ENCODE measurements around the gene DCUN1D1. TPM values are rescaled to one million over a fixed set of nuclear protein-coding genes. Genes with fewer than 3 reads are reported as not detected.

The DCUN1D1 gene
- total and polyA plus RNA-seq, 10 of the 15 experiments (the other 5 are each of a cell fraction or from before 2014, with no cell fraction given): 19.8 to 47.4 (median 30.8) TPM

DNA sequence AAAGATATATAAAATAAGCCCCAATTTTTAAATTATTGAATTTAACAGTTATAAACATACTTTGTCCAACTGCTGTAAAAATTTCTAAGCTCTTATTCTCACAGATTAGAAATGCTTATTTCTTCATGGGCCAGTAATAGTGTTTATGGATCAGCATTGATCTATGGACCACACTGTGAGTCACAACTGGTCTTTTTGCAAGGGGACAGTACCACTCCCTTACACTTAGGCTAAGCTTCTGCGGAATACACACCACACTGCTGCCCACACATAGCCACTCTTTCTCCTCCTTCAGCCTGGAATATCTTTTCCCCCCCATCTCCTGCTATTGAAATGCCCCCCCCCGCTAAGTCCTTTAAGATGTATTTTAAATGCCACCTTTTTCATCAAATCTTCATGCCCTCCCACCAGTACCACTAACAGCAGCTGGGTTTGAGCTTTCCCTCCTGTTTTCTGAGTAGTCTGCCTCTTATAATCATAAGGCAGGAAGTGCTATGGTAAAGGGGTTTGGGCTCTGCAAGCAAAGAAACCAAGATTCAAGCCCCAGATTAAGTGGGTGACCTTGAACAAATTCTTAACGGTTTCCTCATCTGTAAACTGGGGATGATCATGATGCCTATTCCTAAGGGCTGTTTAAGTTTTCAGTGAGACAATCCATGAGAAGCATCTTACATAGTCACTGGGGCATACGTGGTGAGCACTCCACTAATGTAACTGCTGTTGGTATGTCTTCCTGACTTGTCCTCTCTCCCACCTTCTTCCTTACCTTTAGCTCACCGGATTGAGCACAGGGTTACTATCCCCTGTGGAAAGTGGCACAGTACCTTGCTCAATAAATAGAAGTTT is 69.2 kb downstream of the DCUN1D1 start:
- ChIA-PET SMC1A (ENCODE audit: uncharacterized antibody, unreplicated experiment) (interaction anchor here (0.6 to 2.3 kb wide), 15 partner anchors 8 to 487 kb away, joined by 3 to 8 read pairs (median 4); no protein-coding TSS in a partner anchor), POLR2A (interaction anchor here (1.5 kb wide), 1 partner anchor 134 kb away, joined by 3 read pairs; no protein-coding TSS in a partner anchor), RAD21 (ENCODE audit: unreplicated experiment) (interaction anchor here (1.0 to 4.6 kb wide), 3 partner anchors 15 to 208 kb away, joined by 4 to 26 read pairs (median 20); no protein-coding TSS in a partner anchor), CTCF (interaction anchor here (0.6 to 5.0 kb wide), 9 partner anchors 15 to 471 kb away, joined by 3 to 41 read pairs (median 7); partner anchors contain the start of gene DCUN1D1)
- H3K36me3 ChIP-seq (ENCODE audit: control insufficient read depth in 2 of 2, insufficient read depth in 2 of 2, low read length in 1 of 2): peaks cover 2 to 6% of the 10 kb centered on the region in 2 experiments; a peak in 3 of 4 replicates
- no peaks in the 10 kb centered on the region for H3K79me2 ChIP-seq (ENCODE audit: control insufficient read depth, insufficient read depth, low read length)
- TF ChIP-seq FOS (IDR thresholded peaks at IDR 0.05; ENCODE audit: borderline replicate concordance, extremely low read depth, insufficient read length): no peak
- TF ChIP-seq HCFC1 (IDR thresholded peaks at IDR 0.05; ENCODE audit: low read length): no peak
- no peak for TF ChIP-seq SMAD1 (IDR thresholded peaks at IDR 0.05; ENCODE audit: low read depth, partially characterized antibody)
- no peak for TF ChIP-seq RAD51 (IDR thresholded peaks at IDR 0.05)
- no peak for TF ChIP-seq NFXL1 (IDR thresholded peaks at IDR 0.05; ENCODE audit: borderline replicate concordance)
- no peak for TF ChIP-seq NFYB (IDR thresholded peaks at IDR 0.05; ENCODE audit: insufficient read depth, low read depth, low read length)
- no peak for TF ChIP-seq TCF3 (IDR thresholded peaks at IDR 0.05; ENCODE audit: borderline replicate concordance, insufficient read depth, low read depth, low read length)
- TF ChIP-seq BCLAF1 (IDR thresholded peaks at IDR 0.05): no peak
- peaks cover 15% of the 10 kb centered on the region for H3K4me1 ChIP-seq (ENCODE audit: control insufficient read depth, insufficient read depth, low read length)
- FAIRE-seq (no peak), ATAC-seq (no peak), DNase-seq (ENCODE audit: low read depth, low spot score) (no peak)
- H3K4me2 ChIP-seq (ENCODE audit: control insufficient read depth, insufficient read depth): no peak overlapping the region
- H3K27me3 ChIP-seq (replicated peaks in 1 of 2; ENCODE audit: control insufficient read depth in 2 of 2, insufficient read depth in 2 of 2, low read length in 1 of 2): no peaks in the 10 kb centered on the region
- BruUV-seq (replicated peaks): no TSS peak
- in situ Hi-C loops (cut with MboI) (no loop called here), intact Hi-C loops (cut with micrococcal nuclease; ENCODE audit: unreplicated experiment) (loop anchor here (5.0 kb wide), 1 partner anchor 186 kb away; the partner anchor contains the start of gene MCCC1)
- H4K20me1 ChIP-seq (ENCODE audit: control insufficient read depth, insufficient read depth): no peaks in the 10 kb centered on the region
- H2AFZ ChIP-seq (ENCODE audit: control insufficient read depth, low read depth, low read length): no peak overlapping the region
- no peak overlapping the region for H3K27ac ChIP-seq (ENCODE audit: control insufficient read depth, insufficient read depth)
- no peaks in the 10 kb centered on the region for H3K9me3 ChIP-seq (replicated peaks; ENCODE audit: control insufficient read depth, insufficient read depth, low read length)
- WGBS (ENCODE audit: insufficient coverage, insufficient replicate concordance, low lambda C conversion rate, missing lambda C conversion rate): 95% methylated on average over 5 of the region's 5 CpGs
- no peak overlapping the region for H3K4me3 ChIP-seq
- no peak overlapping the region for H3K9ac ChIP-seq (ENCODE audit: control insufficient read depth, insufficient read depth, low read length)
